Keratinocyte (primary cell): ENCODE results near the gene SMURF1.

Experiments used
- CTCF ChIP-seq, 3 experiments: IDR thresholded peaks in 1 of 3; conservative IDR thresholded peaks in 1 of 3; optimal IDR thresholded peaks in 1 of 3; 2 replicates in 2 of 3; 3 replicates in 1 of 3; pipeline versions ENCODE3 to v1.5.1; 2011; ENCODE audit warnings: low read length in 3 of 3, mild to moderate bottlenecking in 3 of 3, moderate library complexity in 2 of 3, control low read depth in 1 of 3, inconsistent platforms in 1 of 3; ENCODE audit not compliant: insufficient read depth in 2 of 3; ENCODE audit errors: extremely low read depth in 1 of 3
- EZH2 ChIP-seq: IDR thresholded peaks from one replicate; pipeline ENCODE4 v1.6.1; 2012; ENCODE audit warnings: inconsistent platforms, mild to moderate bottlenecking, low read length, moderate library complexity

GRCh38 chr7:99030951-99031350 lies 113.0 kb downstream of the SMURF1 start:
- TF ChIP-seq CTCF (optimal IDR thresholded peaks at IDR 0.05 in 1 of 3, IDR thresholded peaks at IDR 0.05 in 1 of 3, conservative IDR thresholded peaks at IDR 0.05 in 1 of 3; ENCODE audit: extremely low read depth in 1 of 3, insufficient read depth in 2 of 3, low read length in 3 of 3) (no peak), EZH2 (no peak)
